Vagina (tissue), 2 donors: Measurements from ENCODE around the gene TCOF1.

Experiments used
- POLR2AphosphoS5 ChIP-seq, 2 donors: sonication (generic); formaldehyde crosslinking; IDR thresholded peaks; one replicate each; pipeline ENCODE4 v1.9.0; 2017; ENCODE audit warnings: antibody characterized with exemption in 2 of 2, mild to moderate bottlenecking in 2 of 2, low read depth in 1 of 2; ENCODE audit not compliant: insufficient read depth in 1 of 2
- TF ChIP-seq, protein P1 (sequence below), 3 experiments: fragments of 450-650 bp in 2 of 3; fragments of 200-600 bp in 1 of 3; sonication (generic) in 1 of 3; IDR thresholded peaks; one replicate each; pipeline ENCODE4 v1.5.1; 2017 to 2019; ENCODE audit warnings: antibody characterized with exemption in 3 of 3, mild to moderate bottlenecking in 2 of 3, moderate library complexity in 2 of 3

DNA sequence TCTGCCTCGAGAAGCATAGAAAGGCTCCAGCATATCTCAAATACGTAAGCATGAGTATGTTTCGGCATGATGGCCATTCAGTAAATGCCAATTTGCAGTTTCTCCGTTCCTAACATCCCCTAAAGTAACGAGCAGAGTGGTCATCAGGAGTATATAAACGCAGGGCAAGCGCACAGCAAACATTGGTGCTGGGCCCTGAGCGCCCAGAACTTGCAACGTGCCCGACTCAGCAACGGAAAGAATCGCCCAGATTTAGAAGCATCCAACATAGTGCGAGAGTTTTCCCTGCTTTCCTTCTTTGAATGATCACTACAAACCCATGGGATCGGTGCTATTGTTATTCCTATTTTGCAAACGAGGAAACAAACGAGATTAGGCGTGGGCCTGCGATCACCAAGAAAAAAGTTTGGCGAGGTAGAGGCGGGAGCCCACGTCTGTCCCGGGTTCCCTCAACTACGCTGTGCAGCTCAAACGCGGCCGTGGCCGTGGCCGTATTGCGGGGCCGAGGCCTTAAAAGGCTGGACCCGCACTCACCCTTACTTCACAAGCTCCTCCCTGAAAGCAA, 91.5 kb downstream of the TCOF1 start:
- TF ChIP-seq, protein P1, sequence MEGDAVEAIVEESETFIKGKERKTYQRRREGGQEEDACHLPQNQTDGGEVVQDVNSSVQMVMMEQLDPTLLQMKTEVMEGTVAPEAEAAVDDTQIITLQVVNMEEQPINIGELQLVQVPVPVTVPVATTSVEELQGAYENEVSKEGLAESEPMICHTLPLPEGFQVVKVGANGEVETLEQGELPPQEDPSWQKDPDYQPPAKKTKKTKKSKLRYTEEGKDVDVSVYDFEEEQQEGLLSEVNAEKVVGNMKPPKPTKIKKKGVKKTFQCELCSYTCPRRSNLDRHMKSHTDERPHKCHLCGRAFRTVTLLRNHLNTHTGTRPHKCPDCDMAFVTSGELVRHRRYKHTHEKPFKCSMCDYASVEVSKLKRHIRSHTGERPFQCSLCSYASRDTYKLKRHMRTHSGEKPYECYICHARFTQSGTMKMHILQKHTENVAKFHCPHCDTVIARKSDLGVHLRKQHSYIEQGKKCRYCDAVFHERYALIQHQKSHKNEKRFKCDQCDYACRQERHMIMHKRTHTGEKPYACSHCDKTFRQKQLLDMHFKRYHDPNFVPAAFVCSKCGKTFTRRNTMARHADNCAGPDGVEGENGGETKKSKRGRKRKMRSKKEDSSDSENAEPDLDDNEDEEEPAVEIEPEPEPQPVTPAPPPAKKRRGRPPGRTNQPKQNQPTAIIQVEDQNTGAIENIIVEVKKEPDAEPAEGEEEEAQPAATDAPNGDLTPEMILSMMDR (IDR thresholded peaks at IDR 0.05), result no peak
- no peak for TF ChIP-seq POLR2AphosphoS5 (IDR thresholded peaks at IDR 0.05; ENCODE audit: insufficient read depth in 1 of 2, low read depth in 1 of 2)
